ENCODE measurements around the gene PCSK5. TPM values are rescaled to one million over a fixed set of nuclear protein-coding genes. Genes with fewer than 3 reads are reported as not detected.

Gene PCSK5
- total RNA-seq, 2 donors from 2014 or later, result 41.2 to 63.7 TPM

DNA sequence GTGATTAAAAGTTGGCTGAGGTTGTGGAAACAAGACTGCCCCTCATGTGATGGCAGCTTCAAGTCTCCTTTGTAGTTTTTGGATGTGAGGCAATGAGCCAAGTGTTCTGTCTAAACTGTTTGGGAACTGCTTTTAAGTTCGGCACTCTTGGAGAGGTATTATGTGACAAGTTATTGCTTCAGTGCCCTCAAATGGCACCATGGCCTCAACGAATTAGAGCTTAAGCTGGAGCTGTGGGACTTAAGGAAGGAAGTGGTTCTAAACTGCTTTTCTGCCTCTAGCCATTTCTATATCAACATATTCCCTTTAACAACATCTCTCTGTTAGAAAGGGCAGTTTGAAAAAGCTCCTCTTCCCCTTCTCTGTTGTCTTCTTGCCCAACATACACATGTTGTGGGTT, 276.1 kb downstream of the PCSK5 start:
- H3K36me3 ChIP-seq, result peaks cover 21% of the 10 kb centered on the region
- no peak overlapping the region for H3K27ac ChIP-seq
- H3K9me3 ChIP-seq, result no peaks in the 10 kb centered on the region
- TF ChIP-seq CTCF (IDR thresholded peaks at IDR 0.05), result no peak
- H3K27me3 ChIP-seq (replicated peaks; ENCODE audit: insufficient read depth), result no peaks in the 10 kb centered on the region
- no peak for DNase-seq (ENCODE audit: low spot score)
- H3K4me3 ChIP-seq, result no peak overlapping the region
- peaks cover 13 to 23% of the 10 kb centered on the region in 2 donors for H3K4me1 ChIP-seq (ENCODE audit: control insufficient read depth in 1 of 2, low read depth in 2 of 2)
- no peak for ATAC-seq (ENCODE audit: insufficient number of reproducible peaks, low FRiP score, low read depth)

DNA sequence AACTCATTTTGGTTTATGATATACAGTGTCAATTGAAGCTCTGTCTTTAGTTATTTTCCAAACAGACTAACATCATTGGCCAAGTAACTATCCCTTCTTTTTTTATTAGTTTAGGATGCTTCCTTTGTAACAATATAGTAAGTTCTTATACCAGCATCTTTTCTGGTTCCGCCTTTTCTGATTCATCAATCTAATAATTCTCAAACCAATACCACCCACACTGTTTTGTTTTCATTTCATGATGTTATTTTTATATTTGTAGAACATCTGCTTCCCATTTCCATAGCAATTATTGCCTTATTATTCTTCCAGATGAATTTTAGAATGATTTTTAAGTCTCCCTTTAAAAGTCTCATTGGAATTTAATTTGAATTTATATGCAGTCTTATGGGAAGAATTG, 285.7 kb downstream of the PCSK5 start:
- TF ChIP-seq CTCF (IDR thresholded peaks at IDR 0.05), result no peak
- H3K9me3 ChIP-seq, result no peaks in the 10 kb centered on the region
- ATAC-seq (ENCODE audit: insufficient number of reproducible peaks, low FRiP score, low read depth) (no peak), DNase-seq (ENCODE audit: low spot score) (no peak)
- H3K4me1 ChIP-seq (ENCODE audit: control insufficient read depth in 1 of 2, low read depth in 2 of 2), result no peaks in the 10 kb centered on the region
- H3K4me3 ChIP-seq, result no peak overlapping the region
- no peaks in the 10 kb centered on the region for H3K27me3 ChIP-seq (replicated peaks; ENCODE audit: insufficient read depth)
- H3K36me3 ChIP-seq, result peaks cover 8% of the 10 kb centered on the region
- H3K27ac ChIP-seq, result no peak overlapping the region

GRCh38 chr9:76177931-76178330, 287.5 kb downstream of the PCSK5 start:
- DNase-seq (ENCODE audit: low spot score), result no peak
- TF ChIP-seq CTCF (IDR thresholded peaks at IDR 0.05), result no peak
- H3K9me3 ChIP-seq, result no peaks in the 10 kb centered on the region
- H3K27ac ChIP-seq, result no peak overlapping the region
- no peak for ATAC-seq (ENCODE audit: insufficient number of reproducible peaks, low FRiP score, low read depth)
- H3K27me3 ChIP-seq (replicated peaks; ENCODE audit: insufficient read depth), result no peaks in the 10 kb centered on the region
- H3K4me3 ChIP-seq, result no peak overlapping the region
- peaks cover 11% of the 10 kb centered on the region for H3K36me3 ChIP-seq
- H3K4me1 ChIP-seq (ENCODE audit: control insufficient read depth in 1 of 2, low read depth in 2 of 2), result no peaks in the 10 kb centered on the region

GRCh38 chr9:76180541-76180940, 290.1 kb downstream of the PCSK5 start:
- ATAC-seq (ENCODE audit: insufficient number of reproducible peaks, low FRiP score, low read depth) (no peak), DNase-seq (ENCODE audit: low spot score) (no peak)
- no peak overlapping the region for H3K4me3 ChIP-seq
- no peaks in the 10 kb centered on the region for H3K9me3 ChIP-seq
- no peak overlapping the region for H3K27ac ChIP-seq
- H3K27me3 ChIP-seq (replicated peaks; ENCODE audit: insufficient read depth), result no peaks in the 10 kb centered on the region
- no peak for TF ChIP-seq CTCF (IDR thresholded peaks at IDR 0.05)
- no peaks in the 10 kb centered on the region for H3K4me1 ChIP-seq (ENCODE audit: control insufficient read depth in 1 of 2, low read depth in 2 of 2)
- peaks cover 11% of the 10 kb centered on the region for H3K36me3 ChIP-seq

DNA sequence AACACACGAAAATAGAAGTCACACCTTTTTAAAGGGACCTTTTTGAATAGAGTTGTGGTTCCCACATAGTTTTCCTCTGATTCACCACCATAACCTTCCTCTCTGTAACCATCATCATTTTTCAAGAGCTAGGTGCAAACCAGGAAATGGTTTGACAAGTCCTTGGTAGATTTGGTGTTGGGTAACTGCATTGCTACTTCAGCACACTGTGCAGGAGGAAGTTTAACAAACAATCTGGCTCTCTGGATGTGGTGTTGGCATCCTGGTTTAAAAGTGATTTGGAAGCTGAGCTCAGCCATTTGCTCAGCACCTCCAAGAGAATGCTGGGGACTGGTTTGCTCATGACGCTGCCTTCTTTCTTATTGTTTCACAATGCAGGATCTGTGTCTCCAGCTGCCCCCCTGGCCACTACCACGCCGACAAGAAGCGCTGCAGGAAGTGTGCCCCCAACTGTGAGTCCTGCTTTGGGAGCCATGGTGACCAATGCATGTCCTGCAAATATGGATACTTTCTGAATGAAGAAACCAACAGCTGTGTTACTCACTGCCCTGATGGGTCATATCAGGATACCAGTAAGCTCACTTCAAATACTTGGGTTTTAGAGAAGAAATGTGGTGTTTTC, 290.7 kb downstream of the PCSK5 start:
- no peak for ATAC-seq (ENCODE audit: insufficient number of reproducible peaks, low FRiP score, low read depth)
- peaks cover 11% of the 10 kb centered on the region for H3K36me3 ChIP-seq
- no peak overlapping the region for H3K27ac ChIP-seq
- no peak overlapping the region for H3K4me3 ChIP-seq
- H3K27me3 ChIP-seq (replicated peaks; ENCODE audit: insufficient read depth), result no peaks in the 10 kb centered on the region
- H3K9me3 ChIP-seq, result no peaks in the 10 kb centered on the region
- no peak for DNase-seq (ENCODE audit: low spot score)
- H3K4me1 ChIP-seq (ENCODE audit: control insufficient read depth in 1 of 2, low read depth in 2 of 2), result no peaks in the 10 kb centered on the region
- TF ChIP-seq CTCF (IDR thresholded peaks at IDR 0.05), result no peak

Measured in thoracic aorta (tissue), 2 donors.